K562 (cell line): ENCODE results near the gene NLRP6. TPM values are rescaled to one million over a fixed set of nuclear protein-coding genes. Genes with fewer than 3 reads are reported as not detected.
"Not testable (repeated sequence)": the region's sequence is repeated elsewhere in the genome, so short reads cannot be mapped to it uniquely, and the experiment has no call there.

ENCODE experiments used
- CEBPG ChIP-seq, 3 experiments: fragments of 200-800 bp in 1 of 3; sonication (Bioruptor generic) in 1 of 3; sonication (generic) in 1 of 3; formaldehyde crosslinking in 1 of 3; IDR thresholded peaks in 2 of 3; conservative IDR thresholded peaks in 1 of 3; 2 replicates each; pipeline versions ENCODE4 v1.6.1 to v1.8.0; 2016 to 2022; ENCODE audit warnings: missing compliant biosample characterization in 2 of 3, missing genetic modification characterization in 2 of 3, mild to moderate bottlenecking in 1 of 3, missing genetic modification reagents in 1 of 3
- POLR2G ChIP-seq: fragments of 200-400 bp; formaldehyde crosslinking; IDR thresholded peaks from 2 replicates; pipeline ENCODE4 v1.6.1; 2017; ENCODE audit warnings: low read depth, mild to moderate bottlenecking, antibody characterized with exemption, low read length, moderate library complexity
- REST ChIP-seq, 2 experiments: fragments of 450-650 bp; formaldehyde crosslinking in 1 of 2; IDR thresholded peaks; 2 replicates each; pipeline versions ENCODE4 v1.4.0 to v1.6.1; 2014 to 2020; ENCODE audit warnings: mild to moderate bottlenecking in 2 of 2, borderline replicate concordance in 1 of 2, low read depth in 1 of 2
- SPI1 ChIP-seq: IDR thresholded peaks from 2 replicates; pipeline ENCODE4 v1.6.1; 2011; ENCODE audit warnings: low read depth, low read length, control low read depth, borderline replicate concordance
- SUPT5H ChIP-seq: fragments of 450-650 bp; IDR thresholded peaks from 2 replicates; pipeline ENCODE4 v1.6.1; 2016
- polyA plus RNA-seq, 8 experiments: library from polyadenylated mRNA; depleted of rRNA in 4 of 8; stranded (reverse) in 5 of 8; unstranded in 3 of 8; fragments of >200 nt; fragmentation: Nextera tagmentation in 2 of 8; fragmentation: Illumina TruSeq in 1 of 8; extraction: Ambion mirVana in 2 of 8; extraction: Trizol in 1 of 8; gene quantifications; 2 replicates each; pipeline versions ENCODE4 v1.2.1 to v1.2.3, GENCODE V29; 2011 to 2014; ENCODE audit warnings: inconsistent platforms in 1 of 8, missing spikeins in 1 of 8
- total RNA-seq, 7 experiments: library from RNA; depleted of rRNA in 6 of 7; stranded (reverse); fragments of >200 nt in 6 of 7; fragmentation: Illumina TruSeq in 2 of 7; extraction: Trizol in 2 of 7; gene quantifications; 2 replicates each; pipeline versions ENCODE4 v1.2.1 to v1.2.3, GENCODE V29; 2011 to 2021; ENCODE audit warnings: low replicate concordance in 1 of 7
- TF ChIP-seq, protein P1 (sequence below), 2 experiments: fragments of 450-650 bp in 1 of 2; sonication (generic) in 1 of 2; formaldehyde crosslinking in 1 of 2; IDR thresholded peaks; 2 replicates each; pipeline versions ENCODE4 v1.7.1 to v1.9.0; 2016 to 2022; ENCODE audit warnings: inconsistent platforms in 1 of 2, mild to moderate bottlenecking in 1 of 2, missing genetic modification reagents in 1 of 2

The NLRP6 gene
- total and polyA plus RNA-seq, 9 of the 15 experiments (the other 6 are each of a cell fraction or from before 2014, with no cell fraction given): 0.03 to 0.18 (median 0.15) TPM; not detected in 5

DNA sequence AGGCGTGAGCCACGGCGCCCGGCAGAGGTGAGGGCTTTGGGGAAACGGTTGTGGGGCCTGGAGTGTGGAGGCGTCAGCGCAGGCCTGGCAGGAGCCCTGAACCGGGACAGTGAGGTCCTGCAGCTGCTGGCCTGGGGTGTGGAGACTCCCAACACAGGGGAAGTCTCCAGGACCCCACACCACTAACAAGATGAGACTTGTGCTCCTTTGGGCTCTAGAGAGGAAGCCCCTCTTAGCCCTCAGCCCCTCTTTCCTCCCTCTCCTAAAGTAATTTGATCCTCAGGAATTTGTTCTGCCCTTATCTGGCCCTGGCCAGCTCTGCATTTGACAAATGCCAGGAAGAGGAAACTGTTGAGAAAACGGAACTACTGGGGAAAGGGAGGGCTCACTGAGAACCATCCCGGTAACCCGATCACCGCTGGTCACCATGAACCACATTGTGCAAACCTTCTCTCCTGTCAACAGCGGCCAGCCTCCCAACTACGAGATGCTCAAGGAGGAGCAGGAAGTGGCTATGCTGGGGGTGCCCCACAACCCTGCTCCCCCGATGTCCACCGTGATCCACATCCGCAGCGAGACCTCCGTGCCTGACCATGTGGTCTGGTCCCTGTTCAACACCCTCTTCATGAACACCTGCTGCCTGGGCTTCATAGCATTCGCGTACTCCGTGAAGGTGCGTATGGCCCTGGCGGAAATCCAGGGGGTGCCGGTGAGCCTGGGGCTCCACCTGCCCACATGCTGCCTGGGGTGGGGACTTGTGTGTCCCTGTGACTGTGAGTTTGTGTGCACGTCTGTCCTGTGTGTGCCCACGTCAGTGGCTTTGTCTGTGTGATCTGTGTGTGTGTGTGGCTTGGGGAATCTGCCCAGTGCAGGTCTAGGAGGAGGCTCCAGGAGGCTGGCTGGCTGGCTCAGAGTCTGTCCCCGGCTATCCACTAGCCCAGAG, 29.8 kb downstream of the NLRP6 start, which contains the start of gene IFITM2 (continued):
- TF ChIP-seq, protein P1, sequence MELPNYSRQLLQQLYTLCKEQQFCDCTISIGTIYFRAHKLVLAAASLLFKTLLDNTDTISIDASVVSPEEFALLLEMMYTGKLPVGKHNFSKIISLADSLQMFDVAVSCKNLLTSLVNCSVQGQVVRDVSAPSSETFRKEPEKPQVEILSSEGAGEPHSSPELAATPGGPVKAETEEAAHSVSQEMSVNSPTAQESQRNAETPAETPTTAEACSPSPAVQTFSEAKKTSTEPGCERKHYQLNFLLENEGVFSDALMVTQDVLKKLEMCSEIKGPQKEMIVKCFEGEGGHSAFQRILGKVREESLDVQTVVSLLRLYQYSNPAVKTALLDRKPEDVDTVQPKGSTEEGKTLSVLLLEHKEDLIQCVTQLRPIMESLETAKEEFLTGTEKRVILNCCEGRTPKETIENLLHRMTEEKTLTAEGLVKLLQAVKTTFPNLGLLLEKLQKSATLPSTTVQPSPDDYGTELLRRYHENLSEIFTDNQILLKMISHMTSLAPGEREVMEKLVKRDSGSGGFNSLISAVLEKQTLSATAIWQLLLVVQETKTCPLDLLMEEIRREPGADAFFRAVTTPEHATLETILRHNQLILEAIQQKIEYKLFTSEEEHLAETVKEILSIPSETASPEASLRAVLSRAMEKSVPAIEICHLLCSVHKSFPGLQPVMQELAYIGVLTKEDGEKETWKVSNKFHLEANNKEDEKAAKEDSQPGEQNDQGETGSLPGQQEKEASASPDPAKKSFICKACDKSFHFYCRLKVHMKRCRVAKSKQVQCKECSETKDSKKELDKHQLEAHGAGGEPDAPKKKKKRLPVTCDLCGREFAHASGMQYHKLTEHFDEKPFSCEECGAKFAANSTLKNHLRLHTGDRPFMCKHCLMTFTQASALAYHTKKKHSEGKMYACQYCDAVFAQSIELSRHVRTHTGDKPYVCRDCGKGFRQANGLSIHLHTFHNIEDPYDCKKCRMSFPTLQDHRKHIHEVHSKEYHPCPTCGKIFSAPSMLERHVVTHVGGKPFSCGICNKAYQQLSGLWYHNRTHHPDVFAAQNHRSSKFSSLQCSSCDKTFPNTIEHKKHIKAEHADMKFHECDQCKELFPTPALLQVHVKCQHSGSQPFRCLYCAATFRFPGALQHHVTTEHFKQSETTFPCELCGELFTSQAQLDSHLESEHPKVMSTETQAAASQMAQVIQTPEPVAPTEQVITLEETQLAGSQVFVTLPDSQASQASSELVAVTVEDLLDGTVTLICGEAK (IDR thresholded peaks at IDR 0.05): peak; percentile 67
- TF ChIP-seq, protein P1 (CRISPR knock-in tag; IDR thresholded peaks at IDR 0.05): not testable (repeated sequence)
- TF ChIP-seq SUPT5H (0 out of 2 replicates have a peak, but pooled peaks have one; percentile 38), SPI1 (peak; percentile 19; the same call in 1 of the 2 replicates), POLR2G (peak; percentile 33; the same call in 1 of the 2 replicates), CEBPG (tag; conservative IDR thresholded peaks at IDR 0.05 in 1 of 2, IDR thresholded peaks at IDR 0.05 in 1 of 2) (0 out of 4 replicates have a peak, but pooled peaks of 1 of the 2 experiments have one; percentile 22), REST (IDR thresholded peaks at IDR 0.05; ENCODE audit: borderline replicate concordance) (peak; percentile 49)
- not testable (repeated sequence) for TF ChIP-seq CEBPG (CRISPR knock-in tag; IDR thresholded peaks at IDR 0.05); REST (CRISPR knock-in tag; IDR thresholded peaks at IDR 0.05; ENCODE audit: low read depth)
